Measurements from ENCODE around the gene TADA3.

Gene TADA3

GRCh38 chr3:9809615-9810432 lies 17.6 kb upstream of the TADA3 start, which contains the start of gene TTLL3:
Gene TTLL3, plus strand, starts transcription at chr3:9810262. Its CDS starts 400 bp downstream, at chr3:9810662.
- peak; percentile 69 for DNase-seq (ENCODE audit: low read depth)

DNA sequence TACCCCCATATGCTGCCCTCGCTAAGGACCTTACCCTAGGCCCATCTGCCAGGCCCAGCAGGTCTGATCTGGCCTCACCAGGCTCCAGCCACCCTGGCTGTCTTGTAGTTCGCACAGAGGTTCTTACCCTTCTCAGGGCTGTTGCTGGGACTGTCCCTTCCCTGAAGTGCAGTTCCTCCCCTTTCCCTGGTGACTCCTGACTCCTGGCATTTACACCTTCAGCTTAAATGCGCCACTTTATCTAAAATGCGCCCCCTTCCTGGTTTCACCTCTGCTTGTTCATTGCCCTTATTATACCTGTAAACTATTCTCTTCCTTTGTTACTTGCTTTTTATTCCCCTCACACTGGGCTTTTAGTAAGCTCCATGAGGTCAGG lies 17.0 kb upstream of the TADA3 start:
- DNase-seq (ENCODE audit: low read depth), result no peak

DNA sequence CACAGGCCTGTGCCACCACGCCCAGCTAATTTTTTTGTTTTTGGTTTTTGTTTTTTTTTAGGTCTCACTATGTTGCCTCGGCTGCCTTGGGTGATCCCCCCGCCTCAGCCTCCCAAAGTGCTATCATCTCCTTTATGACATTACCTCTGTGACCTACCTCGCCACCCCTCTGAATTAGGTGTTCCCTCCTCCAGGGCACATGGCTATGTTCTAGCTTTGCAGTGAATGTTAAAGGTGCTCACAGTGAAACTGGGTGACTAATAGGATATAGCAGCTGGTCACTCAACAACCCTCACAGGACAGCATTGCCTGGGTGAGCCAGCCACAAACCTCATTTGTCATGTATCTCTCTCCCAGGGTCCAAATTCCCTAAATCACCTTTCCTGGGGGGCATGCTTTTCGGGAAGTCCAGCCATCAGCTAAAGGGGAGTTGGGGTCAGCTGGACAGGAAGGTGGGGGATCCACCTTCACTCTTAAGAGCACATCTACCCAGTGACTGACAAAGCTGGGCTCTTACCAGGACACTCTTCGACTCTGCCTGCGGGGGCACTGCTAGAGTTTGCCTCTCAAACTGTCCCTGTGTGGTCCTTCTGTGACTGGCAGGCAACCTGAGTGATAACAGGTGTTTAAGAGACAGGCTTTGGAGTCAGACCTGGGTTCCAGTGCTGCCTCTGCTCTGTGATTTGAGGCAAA lies 16.2 kb upstream of the TADA3 start:
- peak; percentile 68 for DNase-seq (ENCODE audit: low read depth)

GRCh38 chr3:9807981-9808344 lies 15.7 kb upstream of the TADA3 start:
- no peak for DNase-seq (ENCODE audit: low read depth)

GRCh38 chr3:9806688-9807589 lies 14.7 kb upstream of the TADA3 start:
- no peak for DNase-seq (ENCODE audit: low read depth)

GRCh38 chr3:9806137-9806536 lies 13.9 kb upstream of the TADA3 start:
- DNase-seq (ENCODE audit: low read depth), result no peak

DNA sequence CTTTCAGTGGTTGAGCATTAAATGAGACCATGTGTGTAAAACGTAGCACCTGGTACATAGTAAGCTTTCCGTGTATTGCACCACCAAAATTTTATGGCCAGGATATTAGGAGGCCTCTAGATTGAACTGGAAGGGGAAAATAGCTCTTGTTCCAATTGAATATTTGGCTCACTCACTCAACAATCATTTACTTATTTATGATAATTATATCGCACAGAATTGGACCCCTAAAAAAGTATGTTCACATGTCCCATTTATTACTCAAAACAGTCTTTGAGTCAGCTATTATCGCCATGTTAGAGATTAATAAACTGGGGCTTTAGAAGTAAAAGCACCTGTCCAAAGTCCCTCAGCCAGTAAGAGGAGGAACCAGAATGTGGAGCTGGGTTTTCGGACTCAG lies 12.7 kb upstream of the TADA3 start:
- DNase-seq (ENCODE audit: low read depth), result no peak

- DNase-seq (ENCODE audit: low read depth), result no peak
These were observed 11.2 kb upstream of the TADA3 start for GRCh38 chr3:9803494-9803893.

DNA sequence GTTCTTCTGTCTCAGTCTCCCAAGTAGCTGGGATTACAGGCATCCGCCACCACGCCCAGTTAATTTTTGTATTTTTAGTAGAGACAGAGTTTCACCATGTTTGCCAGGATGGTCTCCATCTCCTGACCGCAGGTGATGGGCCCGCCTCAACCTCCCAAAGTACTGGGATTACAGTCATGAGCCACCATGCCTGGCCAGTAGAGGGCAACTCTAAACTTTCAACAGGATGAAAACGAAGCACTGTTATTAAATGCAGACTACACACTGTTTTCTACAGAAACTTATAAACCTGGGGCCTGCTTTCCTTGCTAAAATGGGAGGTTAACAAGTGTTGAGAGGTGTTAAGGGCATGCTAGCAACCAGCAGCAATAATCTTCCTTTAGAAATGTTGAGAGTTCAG lies 8.3 kb upstream of the TADA3 start:
- DNase-seq (ENCODE audit: low read depth), result no peak

DNA sequence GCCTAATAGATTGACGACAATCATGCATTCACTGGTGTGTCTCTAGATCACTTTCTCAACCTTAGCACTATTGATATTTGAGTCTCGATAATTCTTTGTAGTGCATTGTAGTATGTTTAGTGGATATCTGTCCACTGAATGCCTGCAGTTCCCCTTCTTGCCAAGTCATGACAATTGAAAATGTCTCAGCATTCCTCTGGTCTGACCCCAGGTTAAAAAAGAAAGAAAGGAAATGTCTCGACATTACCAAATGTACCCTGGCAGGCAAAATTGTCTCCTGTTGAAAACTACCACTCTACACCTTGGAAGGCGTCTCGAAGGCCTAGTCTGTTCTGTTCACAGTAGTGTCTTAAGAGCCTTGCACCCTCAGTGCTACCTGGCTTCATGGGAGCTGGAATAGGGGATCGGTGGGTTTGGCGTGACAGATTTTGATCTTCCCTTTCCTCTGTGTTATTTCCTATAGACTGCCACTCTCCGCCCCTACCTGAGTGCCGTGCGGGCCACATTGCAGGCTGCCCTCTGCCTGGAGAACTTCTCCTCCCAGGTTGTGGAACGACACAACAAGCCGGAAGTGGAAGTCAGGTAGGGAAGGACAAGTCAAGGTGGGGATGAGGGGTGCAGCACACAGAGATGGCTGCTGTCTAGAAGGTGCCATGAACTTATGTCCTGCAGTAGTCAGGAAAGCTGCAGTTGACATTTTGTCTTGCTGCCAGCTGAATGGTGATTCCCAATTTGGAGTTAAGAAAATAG lies 5.1 kb upstream of the TADA3 start:
- no peak for DNase-seq (ENCODE audit: low read depth)

DNA sequence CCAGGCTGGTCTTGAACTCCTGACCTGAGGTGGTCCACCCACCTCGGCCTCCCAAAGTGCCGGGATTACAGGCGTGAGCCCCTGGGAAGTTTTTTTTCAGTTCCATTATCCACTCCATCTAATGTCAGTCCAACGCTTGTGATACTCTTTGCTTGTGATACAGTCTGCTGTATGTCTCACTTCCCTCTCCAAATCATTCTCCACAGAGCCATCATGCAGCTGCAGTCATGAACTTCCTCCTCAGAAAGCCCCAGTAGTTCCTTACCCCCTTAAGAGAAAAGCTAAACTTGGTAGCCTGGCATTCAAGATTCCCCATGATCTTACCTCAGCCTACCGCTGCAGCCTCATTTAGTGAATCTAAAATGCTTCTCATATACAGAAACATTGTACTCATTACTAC lies 2.9 kb upstream of the TADA3 start:
- DNase-seq (ENCODE audit: low read depth), result no peak

DNA sequence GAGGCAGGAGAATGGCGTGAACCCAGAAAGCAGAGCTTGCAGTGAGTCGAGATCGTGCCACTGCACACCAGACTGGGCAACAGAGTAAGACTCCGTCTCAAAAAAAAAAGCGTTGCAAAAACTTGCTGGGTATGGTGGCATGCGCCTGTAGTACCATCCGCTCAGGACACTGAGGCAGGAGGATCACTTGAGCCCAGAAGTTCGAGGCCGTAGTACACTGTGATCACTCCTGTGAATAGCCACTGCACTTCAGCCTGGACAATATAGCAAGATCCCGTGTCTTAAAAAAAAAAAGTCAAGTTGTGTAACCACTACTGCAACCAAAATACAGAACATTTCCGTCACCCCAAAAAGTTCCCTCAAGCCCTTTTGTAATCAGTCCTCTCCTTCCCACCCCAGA lies 2.1 kb upstream of the TADA3 start:
- DNase-seq (ENCODE audit: low read depth), result no peak

DNA sequence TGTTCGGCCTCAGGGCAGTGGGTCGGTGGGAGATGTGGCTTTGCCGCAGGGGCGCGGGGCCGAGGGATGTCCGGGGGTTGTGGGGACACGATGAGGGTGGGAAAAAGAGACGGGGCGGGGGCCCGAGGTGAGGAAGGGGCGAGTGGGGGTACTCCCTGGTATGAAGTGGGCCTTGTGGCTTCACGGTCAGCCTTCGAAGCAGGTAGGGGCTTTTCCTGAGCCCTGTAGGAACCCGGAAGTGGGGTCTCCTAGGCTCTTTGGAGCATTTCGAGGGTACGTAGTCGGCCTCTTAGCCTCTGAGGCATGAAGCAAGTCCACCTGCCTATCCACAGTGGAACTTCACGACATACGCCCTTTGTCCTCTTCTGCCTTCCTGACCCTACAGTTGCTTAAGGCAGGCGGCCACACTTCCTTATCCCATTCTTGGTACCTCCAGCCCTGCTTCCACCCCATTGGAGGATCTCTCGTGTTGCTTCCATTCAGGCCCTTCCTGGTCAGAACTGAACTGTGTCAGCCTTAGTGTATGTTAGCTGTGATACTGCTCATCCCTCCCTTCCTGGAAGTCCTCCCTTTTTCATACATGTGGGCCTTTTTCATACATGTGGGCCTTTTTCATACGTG lies 998 bp upstream of the TADA3 start:
- peak; percentile 56 for DNase-seq (ENCODE audit: low read depth)

DNA sequence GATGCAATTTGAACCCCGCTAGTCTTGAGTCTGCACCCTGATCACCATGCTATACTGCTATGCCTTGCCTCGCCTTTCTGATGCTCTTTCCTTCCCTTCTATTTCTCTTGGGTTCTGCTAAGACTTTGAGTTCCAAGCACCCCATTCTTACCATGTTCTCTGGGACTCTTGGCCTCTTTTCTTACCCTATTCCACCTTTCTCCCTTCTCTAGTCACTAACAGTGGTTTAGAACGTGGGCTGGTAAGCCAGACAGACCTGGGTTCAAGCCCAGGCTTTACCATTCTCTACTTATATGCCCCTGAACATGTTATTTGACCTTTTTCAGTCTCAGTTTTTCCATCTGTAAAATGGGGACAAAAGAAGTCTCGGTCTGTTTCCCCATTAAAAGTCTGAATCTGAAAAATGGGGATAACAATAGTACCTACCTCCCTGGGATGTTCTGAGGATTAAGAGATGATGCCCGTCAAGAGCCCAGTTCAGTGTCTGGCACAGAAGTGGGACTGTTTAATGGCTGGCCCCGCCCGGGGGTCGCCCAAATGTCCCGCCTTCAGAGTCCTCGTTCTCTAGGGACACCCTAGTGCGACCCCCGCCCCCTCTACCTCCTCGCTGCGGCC lies 376 bp downstream of the TADA3 start:
- no peak for DNase-seq (ENCODE audit: low read depth)

DNA sequence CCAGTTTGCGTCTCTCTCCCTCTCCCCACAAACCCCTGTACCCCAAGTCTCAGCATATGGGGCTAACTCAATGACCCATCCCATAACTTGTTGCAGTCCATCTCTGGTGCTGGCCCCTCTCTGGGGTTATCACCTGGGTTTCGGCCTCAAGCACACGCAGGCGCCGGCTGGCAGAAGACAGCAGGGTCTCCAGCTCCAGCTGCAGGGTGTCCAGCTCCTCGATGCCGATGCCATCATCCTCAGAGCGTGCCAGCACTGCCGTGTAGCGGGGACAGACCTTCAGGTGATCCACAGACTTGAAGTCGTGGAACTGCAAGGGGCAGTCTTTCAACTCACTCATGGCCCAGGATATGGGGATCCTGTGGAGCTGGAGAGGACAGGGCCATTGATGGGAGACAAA lies 1.1 kb downstream of the TADA3 start:
- DNase-seq (ENCODE audit: low read depth), result no peak

GRCh38 chr3:9787714-9788113 lies 4.6 kb downstream of the TADA3 start:
- DNase-seq (ENCODE audit: low read depth), result no peak

DNA sequence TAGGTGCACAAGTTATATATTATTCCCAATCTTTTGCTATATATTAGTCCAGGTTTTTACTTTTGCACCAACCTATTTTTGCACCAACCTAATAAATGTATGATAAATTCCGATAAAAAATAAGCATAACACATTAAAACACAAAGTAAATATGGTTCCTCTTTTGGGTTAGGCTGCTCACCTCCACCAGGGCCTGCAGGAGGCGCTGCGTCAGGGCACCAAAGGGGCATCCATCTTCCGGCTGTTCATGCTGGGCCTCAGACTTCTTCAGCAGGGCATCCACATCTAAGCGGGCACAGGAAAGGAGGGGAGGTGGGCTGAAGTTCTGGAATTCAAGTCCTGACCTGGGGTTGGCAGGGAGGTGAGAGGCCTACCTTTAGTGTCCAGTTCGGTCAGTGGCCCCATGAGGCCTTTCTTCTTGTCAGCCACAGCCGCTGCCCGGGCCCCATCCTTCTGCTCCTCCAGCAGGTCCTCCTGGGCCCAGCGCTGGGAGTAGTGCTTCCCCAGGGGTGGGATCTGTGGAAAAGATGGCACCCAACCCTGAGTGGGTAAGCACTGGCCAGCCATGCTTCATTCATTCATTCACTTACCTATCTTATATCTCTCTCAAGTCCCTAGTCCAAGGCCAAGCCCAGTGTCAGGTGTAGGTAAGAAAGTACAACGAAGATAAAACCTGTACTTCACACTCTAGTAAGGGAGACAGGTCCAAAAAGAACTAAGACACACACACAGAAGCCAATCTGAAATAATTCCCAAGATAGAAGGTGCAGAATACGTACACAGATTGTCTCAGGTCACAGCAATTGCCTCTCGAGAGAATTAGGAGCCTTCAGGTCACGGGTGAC lies 5.2 kb downstream of the TADA3 start:
- DNase-seq (ENCODE audit: low read depth), result no peak

DNA sequence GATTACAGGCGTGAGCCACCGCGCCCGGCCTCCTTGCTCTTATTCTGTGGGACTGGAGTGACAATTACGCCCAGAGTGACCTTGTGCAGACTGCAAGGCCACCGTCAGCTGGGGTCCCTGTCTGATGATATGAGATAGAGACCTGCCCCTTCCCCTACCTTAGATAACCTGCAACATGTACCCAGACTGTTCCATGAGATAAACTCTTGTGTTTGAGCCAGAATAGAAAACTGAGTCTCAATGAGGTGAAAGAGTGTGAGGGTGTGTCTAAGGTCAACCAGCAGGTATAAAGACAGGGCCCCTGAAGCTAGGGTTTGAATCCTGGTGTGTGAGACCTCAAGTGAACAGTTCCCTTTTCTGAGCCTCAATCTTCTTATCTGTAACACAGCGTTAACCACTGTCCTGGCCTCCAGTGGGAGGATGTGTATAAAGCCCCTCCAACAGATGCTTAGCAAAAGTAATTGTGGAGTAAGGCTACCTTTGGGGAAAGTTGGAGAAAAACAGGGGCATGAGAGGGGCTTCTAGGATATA lies 6.0 kb downstream of the TADA3 start:
- no peak for DNase-seq (ENCODE audit: low read depth)

GRCh38 chr3:9785602-9786001 lies 6.7 kb downstream of the TADA3 start:
- DNase-seq (ENCODE audit: low read depth), result no peak

DNA sequence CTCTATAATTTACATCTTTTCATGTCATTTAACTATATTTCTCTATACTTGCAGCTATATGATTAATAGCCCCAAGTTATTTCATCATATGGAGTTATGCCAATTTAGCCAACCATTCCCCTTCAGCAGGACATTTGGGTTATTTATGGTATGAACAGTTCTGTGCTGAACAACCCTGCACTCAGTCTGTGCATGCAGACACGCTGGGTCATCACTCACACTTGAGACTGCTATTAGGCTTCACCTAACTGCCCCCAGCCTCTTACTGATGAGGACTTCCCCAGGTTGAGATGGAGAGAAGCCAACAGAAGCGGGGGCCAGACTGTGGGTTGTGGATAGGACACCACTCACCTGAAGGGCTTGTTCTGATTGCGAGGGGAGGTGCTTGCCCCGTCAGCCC lies 7.3 kb downstream of the TADA3 start:
- DNase-seq (ENCODE audit: low read depth), result no peak

Data from ELR (cell line).